Measurements from ENCODE around the gene WDFY2. TPM values are rescaled to one million over a fixed set of nuclear protein-coding genes. Genes with fewer than 3 reads are reported as not detected.

WDFY2 gene
- total and polyA plus RNA-seq, 2 of the 13 experiments (the other 11 are each of a cell fraction or from before 2014, with no cell fraction given): 22.6 to 27.0 TPM

GRCh38 chr13:51811046-51811445, 226.8 kb downstream of the WDFY2 start:
- no peak for DNase-seq (ENCODE audit: low spot score)
- no peaks in the 10 kb centered on the region for H3K27me3 ChIP-seq (ENCODE audit: control insufficient read depth in 1 of 2, insufficient read depth in 2 of 2, low read length in 2 of 2)
- H3K27ac ChIP-seq (ENCODE audit: extremely low read length, insufficient read depth, low read length): no peak overlapping the region
- H3K36me3 ChIP-seq (replicated peaks in 1 of 2; ENCODE audit: control insufficient read depth in 1 of 2, insufficient read depth in 2 of 2, low read length in 2 of 2): no peaks in the 10 kb centered on the region
- H3K4me1 ChIP-seq (ENCODE audit: insufficient read depth, low read length): peaks cover 14% of the 10 kb centered on the region
- no peaks in the 10 kb centered on the region for H4K20me1 ChIP-seq (ENCODE audit: insufficient read depth, low read length)
- H2AFZ ChIP-seq (ENCODE audit: low read length): no peak overlapping the region
- no peak overlapping the region for H3K4me2 ChIP-seq (ENCODE audit: low read depth, low read length)
- in situ Hi-C loops (cut with HindIII; ENCODE audit: extremely low pct_ligation_motif_present, low pct_unique_long_range_greater_than_20kb) (loop anchor here (10.0 kb wide), 1 partner anchor 314 kb away; the partner anchor contains the start of gene NEK5), intact Hi-C loops (cut with micrococcal nuclease; ENCODE audit: unreplicated experiment) (no loop called here)
- H3K79me2 ChIP-seq (ENCODE audit: insufficient read depth, low read length): no peaks in the 10 kb centered on the region
- ChIA-PET CTCF (ENCODE audit: low intra/inter-chr PET ratio, low total read pairs) (no interaction called here), POLR2A (interaction anchor here (1.4 kb wide), 1 partner anchor 358 kb away, joined by 5 read pairs; the partner anchor contains the start of gene INTS6)
- no peak for TF ChIP-seq ERF (CRISPR knock-in tag; IDR thresholded peaks at IDR 0.05)
- TF ChIP-seq ZNF543 (CRISPR knock-in tag; IDR thresholded peaks at IDR 0.05): no peak
- TF ChIP-seq POGK (CRISPR knock-in tag; conservative IDR thresholded peaks at IDR 0.05): no peak
- no peak for TF ChIP-seq ZNF513 (CRISPR knock-in tag; conservative IDR thresholded peaks at IDR 0.05)
- TF ChIP-seq SP5 (CRISPR knock-in tag; IDR thresholded peaks at IDR 0.05; ENCODE audit: borderline replicate concordance, low read depth): no peak
- TF ChIP-seq MAFK (conservative IDR thresholded peaks at IDR 0.05 in 1 of 2, IDR thresholded peaks at IDR 0.05 in 1 of 2; ENCODE audit: low read length in 2 of 2): no peak
- no peak for TF ChIP-seq CHD4 (IDR thresholded peaks at IDR 0.05; ENCODE audit: borderline replicate concordance, low read length)
- TF ChIP-seq ZNF784 (CRISPR knock-in tag; IDR thresholded peaks at IDR 0.05; ENCODE audit: borderline replicate concordance): no peak
- TF ChIP-seq HDAC1 (CRISPR knock-in tag; IDR thresholded peaks at IDR 0.05): no peak
- TF ChIP-seq ZNF773 (CRISPR knock-in tag; IDR thresholded peaks at IDR 0.05; ENCODE audit: borderline replicate concordance): no peak
- ATAC-seq: no peak
- no peak for FAIRE-seq
- BruUV-seq (replicated peaks): no TSS peak
- WGBS (ENCODE audit: low lambda C conversion rate): 82% methylated on average over 10 of the region's 12 CpGs
- no peak overlapping the region for H3K4me3 ChIP-seq (replicated peaks in 1 of 3; ENCODE audit: insufficient read depth in 1 of 3, low read depth in 2 of 3, low read length in 3 of 3)
- no peak overlapping the region for H3K9ac ChIP-seq (ENCODE audit: insufficient read depth, low read depth, low read length)
- no peaks in the 10 kb centered on the region for H3K9me3 ChIP-seq (ENCODE audit: low read length)

Data from HepG2 (cell line).